ENCODE measurements around the gene GRP.
"Not testable (repeated sequence)": the region's sequence is repeated elsewhere in the genome, so short reads cannot be mapped to it uniquely, and the experiment has no call there.

GRP gene

DNA sequence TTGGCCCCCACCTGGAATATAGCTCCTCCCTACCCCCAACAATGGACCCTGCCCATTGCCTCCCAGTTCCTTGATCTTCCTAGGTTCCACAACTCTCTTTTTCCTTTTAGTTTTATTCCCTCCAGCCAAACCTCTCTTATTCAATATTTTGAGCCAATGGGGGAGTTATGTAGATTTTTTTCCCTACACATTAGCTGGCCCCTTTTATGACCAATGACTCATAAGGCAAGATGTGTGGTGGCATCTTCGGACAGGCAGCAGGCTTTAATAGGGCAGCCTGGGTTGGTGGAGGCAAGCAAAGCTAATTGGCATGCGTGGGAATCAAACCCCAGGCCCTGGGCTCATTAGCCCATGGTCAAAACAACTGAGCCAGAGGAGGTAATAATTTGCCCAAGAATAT lies 9.2 kb downstream of the GRP start:
- no peak for DNase-seq (ENCODE audit: low spot score)

DNA sequence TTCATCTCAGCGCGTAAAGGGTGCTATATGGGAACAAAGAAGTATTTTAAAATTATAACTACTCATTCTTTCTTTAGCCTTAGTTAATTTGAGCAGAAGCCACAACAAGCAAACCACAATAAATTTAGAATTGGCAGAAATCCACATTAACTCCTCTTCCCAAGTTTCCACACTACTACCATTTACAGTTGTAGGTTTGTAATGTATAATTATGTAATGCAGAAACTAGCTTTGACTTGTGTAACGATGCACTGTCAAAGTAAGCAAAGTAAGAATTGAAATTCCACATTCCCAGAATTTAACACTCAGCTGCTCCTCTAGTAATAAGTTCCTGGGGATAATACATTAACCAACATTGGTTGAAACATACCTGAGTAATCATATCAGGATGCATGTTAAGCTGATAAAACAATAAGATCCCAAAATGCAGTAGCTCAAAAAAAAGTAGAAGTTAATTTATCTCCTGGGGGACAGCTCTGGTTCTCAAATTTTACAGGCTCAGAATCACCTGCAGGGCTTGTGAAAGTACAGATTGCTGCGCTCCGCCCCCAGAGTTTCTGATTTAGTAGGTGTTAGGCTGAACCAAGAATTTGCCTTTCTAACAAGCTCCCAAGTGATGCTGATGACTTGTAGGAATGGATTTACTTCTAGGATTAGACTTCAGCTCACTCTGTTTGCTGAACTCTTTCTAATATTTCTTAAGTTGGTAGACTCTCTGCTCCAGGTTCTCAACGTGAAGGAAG lies 9.9 kb downstream of the GRP start:
- no peak for DNase-seq (ENCODE audit: low spot score)

DNA sequence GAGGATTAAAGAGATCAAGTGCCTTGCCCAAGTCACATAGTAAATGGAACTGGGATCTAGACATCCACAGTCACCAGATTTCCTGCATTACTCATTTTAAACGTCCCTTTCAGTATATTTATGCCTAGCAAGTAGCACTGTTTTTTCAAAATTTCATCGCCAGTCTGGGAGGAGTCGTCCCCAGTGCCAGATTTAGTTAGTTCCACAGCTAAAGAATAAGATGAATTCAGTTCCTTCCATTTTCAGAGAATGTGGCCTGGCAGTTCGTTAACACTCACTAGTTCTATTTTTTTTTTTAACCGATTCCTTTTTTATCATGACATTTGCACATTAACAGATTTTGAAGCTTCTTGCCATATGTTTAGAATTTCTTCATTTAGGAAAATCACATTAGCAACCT lies 11.2 kb downstream of the GRP start:
- no peak for DNase-seq (ENCODE audit: low spot score)

DNA sequence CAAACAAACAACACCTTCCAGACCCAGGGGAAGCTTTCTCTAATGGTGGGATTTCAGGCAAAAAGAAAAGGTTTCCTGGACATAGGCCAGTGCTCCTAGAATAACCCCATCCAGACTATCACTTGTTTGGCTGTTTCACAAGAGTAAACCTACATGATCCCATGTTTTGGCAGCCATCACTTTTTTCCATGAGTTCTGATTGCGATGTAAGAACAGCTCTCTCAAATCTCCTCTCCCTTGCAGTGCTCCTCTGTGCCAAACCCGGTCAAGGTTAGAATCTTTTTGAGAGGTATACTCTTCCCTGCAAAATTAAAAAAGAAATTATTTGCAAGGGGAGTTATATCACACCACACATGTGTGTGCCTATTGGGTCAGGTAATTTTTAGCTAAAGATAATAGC lies 11.9 kb downstream of the GRP start:
- DNase-seq (ENCODE audit: low spot score), result no peak

DNA sequence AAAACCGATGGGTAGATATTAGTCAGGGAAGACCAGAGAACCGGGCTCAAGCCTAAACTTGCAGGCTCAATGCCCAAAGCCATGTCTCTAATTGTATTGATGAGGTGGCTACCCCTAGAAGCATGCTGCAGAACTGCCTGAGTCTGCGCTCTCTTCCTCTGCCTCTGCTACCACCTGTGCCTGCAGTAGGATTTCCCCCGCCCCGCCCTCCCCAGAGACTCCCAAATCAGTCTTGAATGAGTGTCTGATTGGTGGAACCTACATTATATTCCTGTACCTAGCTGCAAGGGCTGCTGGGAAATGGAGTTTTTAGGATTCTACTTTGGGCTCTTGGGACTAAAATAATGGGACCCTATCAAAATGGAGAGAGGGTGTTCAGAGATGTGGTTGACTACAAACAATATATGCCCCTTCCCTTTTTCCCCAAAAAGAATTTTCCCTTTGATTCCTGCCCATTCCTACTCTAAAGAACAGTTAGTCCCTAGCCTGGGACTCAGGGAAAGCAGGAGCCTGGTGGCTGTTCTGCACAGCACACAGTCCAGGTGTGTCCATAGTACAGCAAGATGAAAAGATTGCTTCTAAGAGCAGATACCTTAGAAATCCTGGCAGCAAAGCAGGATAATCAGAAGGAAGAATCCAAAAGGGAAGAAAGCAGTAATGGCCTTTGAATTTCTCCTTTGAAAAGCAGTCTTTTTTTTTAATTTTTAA lies 12.5 kb downstream of the GRP start:
- no peak for DNase-seq (ENCODE audit: low spot score)

DNA sequence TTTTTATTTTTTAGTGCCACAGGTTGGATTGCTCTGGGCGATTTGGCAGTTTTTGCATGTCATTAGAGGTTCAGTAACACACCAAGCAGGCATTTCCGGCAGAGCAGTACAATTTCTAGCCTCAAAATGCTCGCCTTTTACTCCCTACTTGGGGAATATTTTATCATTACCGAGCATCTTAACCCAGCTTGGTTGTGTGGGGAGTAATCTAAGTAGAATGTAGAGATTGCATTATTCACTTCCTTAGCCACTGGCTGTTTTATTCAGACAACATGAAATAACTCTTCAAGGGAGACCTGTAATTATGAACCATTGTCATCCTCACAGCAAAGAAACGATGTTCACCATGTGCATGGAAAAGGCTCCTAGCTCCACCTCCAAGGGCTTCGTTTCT lies 13.1 kb downstream of the GRP start:
- DNase-seq (ENCODE audit: low spot score), result no peak

DNA sequence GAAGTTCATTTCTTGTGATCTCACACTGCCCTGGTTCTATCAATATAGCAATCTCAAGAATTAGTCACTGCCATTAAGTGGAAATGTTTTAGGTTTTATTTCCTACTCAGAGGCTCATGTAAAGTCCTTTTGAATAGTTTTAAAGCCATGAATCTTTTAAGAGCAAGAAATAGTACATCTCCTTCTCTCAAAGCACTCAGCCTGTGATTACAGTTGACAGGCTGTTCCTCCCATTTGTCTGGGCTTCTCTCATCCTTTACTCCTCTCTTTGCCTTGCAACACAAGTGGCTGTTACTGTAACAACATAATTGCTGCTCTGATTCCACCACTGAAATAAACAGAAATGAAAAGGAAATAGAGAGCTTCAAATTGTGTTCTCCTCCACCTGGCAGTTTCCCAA lies 18.4 kb downstream of the GRP start:
- no peak for DNase-seq (ENCODE audit: low spot score)

DNA sequence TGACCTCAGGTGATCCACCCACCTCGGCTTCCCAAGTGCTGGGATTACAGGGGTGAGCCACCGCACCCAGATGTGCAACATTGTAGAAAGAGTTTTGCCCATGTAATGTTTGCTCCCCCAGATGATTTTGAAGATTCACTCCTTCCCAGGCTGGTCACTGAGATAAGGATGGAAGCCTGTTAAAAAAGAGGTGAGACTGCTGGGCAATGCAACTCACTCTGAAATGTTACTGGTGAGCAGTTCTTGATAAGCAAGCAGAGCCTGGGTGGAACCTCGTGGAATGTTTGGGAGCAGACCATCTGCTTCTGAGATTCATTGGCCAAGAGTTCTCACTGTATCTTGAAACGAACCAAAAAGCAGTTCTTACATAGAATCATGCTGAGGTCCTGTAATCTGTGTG lies 19.7 kb downstream of the GRP start:
- no peak for DNase-seq (ENCODE audit: low spot score)

DNA sequence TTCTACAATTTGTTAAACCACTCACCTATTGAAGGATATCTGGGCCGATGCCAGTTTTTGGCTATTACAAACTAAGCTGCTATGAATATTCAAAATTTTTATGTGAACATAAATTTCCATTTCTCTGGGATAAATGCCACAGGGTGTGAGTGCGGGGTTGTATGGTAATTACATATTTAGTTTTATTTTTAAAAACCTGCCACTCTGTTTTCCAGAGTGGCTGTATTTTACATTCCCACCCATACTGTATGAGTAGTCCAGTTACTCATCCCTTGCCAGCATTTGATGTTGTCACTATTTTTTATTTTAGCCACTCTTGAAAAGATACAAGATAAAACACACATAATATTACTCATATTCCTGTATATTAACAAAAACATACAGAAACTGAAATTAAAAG lies 22.9 kb downstream of the GRP start:
- no peak for DNase-seq (ENCODE audit: low spot score)

DNA sequence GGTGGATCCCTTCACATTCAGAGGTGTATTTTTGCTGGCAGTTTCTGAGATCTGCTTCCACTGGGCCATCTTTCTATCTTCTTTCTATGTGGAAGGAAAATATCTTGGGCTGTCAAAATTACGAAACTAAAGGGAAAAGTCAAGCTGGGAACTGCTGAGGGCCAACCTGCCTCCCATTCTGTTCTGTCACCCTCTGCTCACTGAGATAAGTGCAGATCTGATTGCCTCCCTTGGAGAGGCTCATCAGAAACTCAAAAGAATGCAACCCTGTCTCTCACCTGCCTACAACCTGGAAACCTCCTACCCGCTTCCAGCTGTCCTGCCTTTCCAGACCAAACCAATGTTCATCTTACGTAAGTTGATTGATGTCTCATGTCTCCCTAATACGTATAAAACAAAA lies 26.8 kb downstream of the GRP start:
- no peak for DNase-seq (ENCODE audit: low spot score)

DNA sequence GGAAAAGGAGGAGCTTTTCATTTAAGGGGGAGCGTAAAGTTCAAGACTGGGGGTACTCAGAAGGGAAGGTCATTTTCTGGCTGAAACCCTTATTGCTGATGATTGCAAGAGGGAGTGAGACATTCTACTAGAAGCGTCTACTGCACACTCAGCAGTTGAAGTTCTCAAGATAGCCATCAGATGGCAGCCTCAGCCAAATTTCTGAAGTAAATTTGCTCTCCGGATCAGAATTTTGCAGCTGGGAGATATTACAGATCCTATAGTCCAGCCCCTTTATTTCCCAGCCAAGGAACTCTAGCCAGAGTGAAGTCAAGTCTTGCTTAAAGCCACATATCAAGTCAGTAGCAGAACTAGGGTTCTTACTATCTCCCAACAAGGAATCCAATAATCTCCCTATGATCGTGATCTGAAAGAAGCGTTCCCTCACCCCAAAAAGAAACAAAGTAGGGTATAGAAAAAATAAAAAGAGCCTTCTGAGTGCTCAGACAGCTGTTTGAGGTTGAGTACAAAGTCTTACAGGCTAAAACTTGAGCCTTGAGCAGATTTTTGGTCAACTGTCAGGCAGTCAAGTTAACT lies 29.3 kb downstream of the GRP start:
- peak; percentile 63 for DNase-seq (ENCODE audit: low spot score)

DNA sequence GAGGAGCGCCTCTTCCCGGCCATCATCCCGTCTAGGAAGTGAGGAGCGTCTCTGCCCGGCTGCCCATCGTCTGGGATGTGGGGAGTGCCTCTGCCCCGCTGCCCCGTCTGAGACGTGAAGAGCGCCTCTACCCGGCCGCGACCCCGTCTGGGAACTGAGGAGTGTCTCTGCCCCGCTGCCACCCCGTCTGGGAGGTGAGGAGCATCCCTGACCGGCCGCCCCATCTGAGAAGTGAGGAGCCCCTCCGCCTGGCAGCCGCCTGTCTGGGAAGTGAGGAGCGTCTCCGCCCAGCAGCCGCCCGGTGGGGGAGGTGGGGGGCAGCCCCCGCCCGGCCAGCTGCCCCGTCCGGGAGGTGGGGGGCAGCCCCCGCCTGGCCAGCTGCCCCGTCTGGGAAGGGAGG lies 35.5 kb downstream of the GRP start:
- DNase-seq (ENCODE audit: low spot score), result not testable (repeated sequence)

DNA sequence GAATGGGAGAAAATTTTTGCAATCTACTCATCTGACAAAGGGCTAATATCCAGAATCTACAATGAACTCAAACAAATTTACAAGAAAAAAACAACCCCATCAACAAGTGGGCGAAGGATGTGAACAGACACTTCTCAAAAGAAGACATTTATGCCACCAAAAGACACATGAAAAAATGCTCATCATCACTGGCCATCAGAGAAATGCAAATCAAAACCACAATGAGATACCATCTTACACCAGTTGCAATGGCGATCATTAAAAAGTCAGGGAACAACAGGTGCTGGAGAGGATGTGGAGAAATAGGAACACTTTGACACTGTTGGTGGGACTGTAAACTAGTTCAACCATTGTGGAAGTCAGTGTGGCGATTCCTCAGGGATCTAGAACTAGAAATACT lies 41.9 kb downstream of the GRP start:
- not testable (repeated sequence) for DNase-seq (ENCODE audit: low spot score)

DNA sequence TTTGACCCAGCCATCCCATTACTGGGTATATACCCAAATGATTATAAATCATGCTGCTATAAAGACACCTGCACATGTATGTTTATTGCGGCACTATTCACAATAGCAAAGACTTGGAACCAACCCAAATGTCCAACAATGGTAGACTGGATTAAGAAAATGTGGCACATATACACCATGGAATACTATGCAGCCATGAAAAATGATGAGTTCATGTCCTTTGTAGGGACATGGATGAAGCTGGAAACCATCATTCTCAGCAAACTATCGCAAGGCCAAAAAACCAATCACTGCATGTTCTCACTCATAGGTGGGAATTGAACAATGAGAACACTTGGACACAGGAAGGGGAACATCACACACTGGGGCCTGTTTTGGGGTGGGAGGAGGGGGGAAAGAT lies 42.3 kb downstream of the GRP start:
- DNase-seq (ENCODE audit: low spot score), result not testable (repeated sequence)

DNA sequence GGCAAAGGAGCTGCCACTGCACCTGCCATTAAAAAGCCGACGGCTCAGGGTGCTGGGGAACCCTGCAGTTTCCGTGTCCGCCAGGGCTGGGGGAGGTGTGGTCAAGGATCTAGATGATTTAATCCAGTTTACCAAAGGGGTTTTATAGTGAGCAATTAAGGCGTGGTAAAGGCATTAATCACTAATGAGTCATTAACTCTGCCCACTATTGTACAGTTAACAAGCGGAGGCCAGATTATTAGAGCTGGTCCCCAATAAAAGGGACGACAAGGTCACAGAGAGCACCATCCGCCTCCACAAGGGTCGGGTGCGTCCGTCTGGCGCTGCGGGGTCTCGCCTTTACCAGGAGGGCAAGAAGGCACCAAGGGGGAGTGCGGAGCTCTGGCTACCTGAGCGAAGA lies 43.7 kb downstream of the GRP start:
- no peak for DNase-seq (ENCODE audit: low spot score)

DNA sequence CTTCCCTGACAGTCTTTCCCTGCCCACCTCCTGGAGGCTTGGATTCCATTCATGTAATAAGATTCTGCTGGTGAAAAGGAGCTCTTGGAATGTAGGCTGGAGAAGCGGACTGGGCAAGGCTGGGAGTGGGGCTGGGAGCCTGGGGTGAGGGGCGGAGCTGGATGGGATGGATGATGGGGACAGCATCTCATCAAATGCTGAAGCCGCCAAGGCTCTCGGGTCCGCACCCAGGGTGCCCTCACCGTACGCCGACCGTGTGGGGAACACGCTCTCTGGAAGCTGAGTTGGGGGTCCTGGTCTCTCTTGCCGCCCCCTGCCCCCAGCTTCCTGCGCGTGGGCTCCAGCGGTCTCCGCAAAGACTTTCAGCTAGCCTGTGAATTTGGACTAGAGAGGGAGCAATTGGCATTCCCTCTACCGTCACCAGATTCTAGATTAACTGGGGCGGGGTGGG lies 44.2 kb downstream of the GRP start:
- DNase-seq (ENCODE audit: low spot score), result no peak

DNA sequence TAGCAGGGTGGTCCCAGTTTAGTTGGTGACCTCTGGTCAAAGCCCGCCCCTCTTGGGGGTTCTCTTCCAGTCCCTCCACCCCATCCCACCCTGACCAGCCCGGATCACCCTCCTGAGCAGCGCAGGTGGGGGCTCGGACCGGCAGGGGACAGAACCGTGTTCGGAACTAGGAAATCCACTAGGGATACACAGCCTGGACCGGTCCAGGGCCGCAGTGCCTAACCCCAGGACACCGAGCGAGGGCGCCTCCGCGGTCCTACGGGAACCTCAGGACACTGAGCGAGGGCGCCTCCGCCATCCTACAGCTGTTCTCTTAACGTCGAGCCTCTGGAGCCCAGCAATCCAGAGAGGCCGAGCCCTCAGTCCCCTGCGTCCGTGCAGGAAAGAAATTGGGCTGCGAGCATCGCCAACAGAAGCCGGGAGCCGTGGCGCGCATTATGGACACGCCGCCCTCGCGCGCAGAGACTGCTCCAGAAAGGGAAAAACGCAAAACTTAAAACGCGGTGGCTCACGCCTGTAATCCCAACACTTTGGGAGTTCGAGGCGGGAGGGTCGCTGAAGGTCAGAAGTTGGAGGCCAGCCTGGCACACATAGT lies 44.8 kb downstream of the GRP start:
- DNase-seq (ENCODE audit: low spot score), result no peak

DNA sequence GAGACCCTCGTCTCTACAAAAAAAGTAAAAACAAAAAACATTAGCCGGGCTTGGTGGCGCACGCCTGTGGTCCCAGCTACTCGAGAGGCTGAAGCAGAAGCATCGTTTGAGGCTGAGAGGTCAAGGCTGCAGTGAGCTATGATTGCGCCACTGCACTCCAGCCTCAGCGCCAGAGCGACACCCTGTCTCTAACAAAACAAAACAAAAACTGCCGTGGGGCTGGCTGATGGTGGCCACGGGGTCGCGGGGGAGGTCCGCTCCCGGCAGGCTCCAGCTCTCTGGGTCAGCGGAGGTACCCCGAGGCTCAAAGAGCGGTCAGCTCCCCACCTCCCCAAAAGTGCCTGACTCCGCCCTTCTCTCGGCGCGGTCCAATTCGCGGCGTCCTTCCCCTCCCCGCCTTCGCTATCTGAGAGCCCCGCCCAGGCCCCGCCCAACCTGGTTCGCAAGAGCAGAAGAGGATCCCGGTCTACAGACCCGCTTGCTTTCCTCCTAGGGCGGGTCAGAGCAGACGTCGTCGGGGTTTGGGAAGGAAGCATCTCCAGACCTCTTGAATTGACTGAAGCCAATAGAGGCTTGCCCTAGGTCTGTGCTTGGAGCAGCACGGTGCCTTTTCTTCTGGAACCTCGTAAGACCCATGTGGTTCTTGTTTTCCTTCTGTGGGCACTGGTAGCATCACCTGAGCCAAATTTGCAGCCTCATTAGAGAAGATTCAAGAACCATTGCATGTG lies 45.5 kb downstream of the GRP start:
- DNase-seq (ENCODE audit: low spot score), result no peak

DNA sequence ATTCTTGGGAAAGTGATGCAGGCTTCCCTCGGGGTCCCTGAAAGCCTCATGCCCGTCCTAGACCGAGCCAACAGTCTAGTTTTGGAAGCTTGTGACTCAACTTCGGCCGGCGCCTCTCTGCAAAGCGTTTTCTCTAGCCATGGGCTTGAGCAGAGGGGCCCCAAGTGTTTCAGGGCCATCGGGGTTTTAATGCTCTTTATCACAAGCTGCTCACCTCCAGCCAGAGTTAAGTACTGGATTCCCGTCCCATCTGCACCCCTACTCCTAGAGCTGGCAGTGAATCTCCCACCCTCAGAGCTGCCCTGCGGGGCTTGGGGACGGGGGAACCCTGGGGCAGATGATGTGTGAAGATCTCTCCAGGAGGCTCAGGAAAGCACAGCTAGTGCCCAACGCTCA lies 46.0 kb downstream of the GRP start:
- no peak for DNase-seq (ENCODE audit: low spot score)

DNA sequence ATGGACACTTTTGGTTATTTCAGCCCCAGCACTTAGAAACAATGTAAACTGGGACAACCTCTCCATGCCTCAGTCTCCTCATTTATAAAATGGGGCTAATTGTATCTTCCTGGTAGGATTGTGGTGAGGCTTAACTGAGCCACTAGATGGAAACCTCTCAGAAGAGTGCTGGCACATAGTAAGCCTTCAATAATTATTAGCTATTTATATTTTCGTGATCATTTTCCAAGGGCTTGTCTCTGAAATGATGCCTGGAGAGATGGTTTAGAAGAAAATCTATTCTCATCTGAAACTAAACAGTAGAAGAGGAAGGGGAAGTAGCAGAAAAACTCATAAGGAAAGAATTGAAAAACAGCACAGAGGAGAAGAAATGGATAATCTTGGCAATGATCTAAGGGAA lies 46.5 kb downstream of the GRP start:
- DNase-seq (ENCODE audit: low spot score), result no peak

DNA sequence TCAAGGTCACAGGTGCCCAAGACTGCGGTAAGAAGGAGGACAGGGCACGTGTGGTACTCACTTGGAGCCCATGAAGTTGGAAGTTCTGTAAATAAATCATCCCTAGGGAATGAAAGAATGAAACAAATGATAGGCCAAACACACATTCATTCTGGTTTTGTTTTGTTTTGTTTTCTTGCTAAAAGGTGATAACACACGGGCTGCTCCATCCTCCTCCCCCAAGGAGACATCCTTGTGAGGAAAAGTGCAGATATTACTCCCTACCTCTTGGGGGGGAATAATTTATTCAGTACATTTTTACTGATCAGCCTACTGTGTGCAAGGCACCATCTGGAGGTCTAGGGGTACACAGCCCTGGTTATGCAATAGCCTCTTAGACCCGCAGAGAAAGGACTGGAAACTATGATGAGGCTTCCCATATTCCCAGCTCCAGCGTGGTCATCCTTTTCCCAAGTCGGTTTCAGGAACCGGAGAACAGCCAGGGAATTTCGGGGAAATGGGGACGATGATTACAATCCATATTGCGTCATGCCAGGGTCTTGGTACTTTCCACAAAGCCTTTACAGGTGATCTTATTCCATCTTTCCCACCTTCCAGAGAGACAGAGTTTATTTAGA lies 47.0 kb downstream of the GRP start:
- no peak for DNase-seq (ENCODE audit: low spot score)
